Right ventricle myocardium superior (tissue), 1 donor: ENCODE measurements around the gene LHFPL2. TPM values are rescaled to one million over a fixed set of nuclear protein-coding genes. Genes with fewer than 3 reads are reported as not detected.
"Not testable (repeated sequence)": the region's sequence is repeated elsewhere in the genome, so short reads cannot be mapped to it uniquely, and the experiment has no call there.

ENCODE experiments used
- ATAC-seq: fragments of 200-7000 bp; cut with Tn5 transposase; one replicate; pipeline ENCODE4 v1.9.1; 2020; ENCODE audit warnings: mild to moderate bottlenecking; ENCODE audit not compliant: poor library complexity
- DNase-seq: peaks from one replicate; pipeline ENCODE4 v3.0.0-alpha.2; 2020
- intact Hi-C: fragments of 100-400 bp; cut with DNase I; formaldehyde crosslinking; loops from one replicate; pipeline ENCODE4 v1.11.2; 2022
- long read RNA-seq: library from polyadenylated mRNA; unstranded; transcript quantifications from one replicate; pipeline ENCODE4 v2.0.0, GENCODE V29; 2021
- total RNA-seq: library from RNA; stranded (reverse); fragmentation: NEBNext Ultra II Directional; extraction: Animal tissue kit (Norgen Biotek cat#: 25700); gene quantifications from one replicate; pipeline ENCODE4 v1.2.1, GENCODE V29; 2021
- donor health status: DM: no; HTN: yes; CAD: no; lungs with severe emphysema.

Gene LHFPL2
- total RNA-seq: 5.0 TPM
- long read RNA-seq, full-length matches to known transcripts: 1 of 8 reads
- long read RNA-seq, partial matches to known transcripts: 4 of 8 reads
- long read RNA-seq, other reads (novel, unspliced or antisense): 3 of 8 reads

- intact Hi-C loops: loop anchor here (10.0 kb wide), 1 partner anchor 174 kb away; no protein-coding TSS in a partner anchor
- peak; percentile 92 for ATAC-seq
- peak; percentile 87 for DNase-seq
These were observed at the start of gene LHFPL2 for GRCh38 chr5:78648359-78649210. Gene LHFPL2 (minus strand): TSS chr5:78648772. CDS start chr5:78510213, 138,559 bp downstream.

- ATAC-seq (no peak), DNase-seq (no peak)
- intact Hi-C loops: no loop called here
These were observed 48.1 kb upstream of the LHFPL2 start for GRCh38 chr5:78696637-78697036.

- ATAC-seq, intact Hi-C loops, DNase-seq: not testable (repeated sequence)
These were observed 47.5 kb upstream of the LHFPL2 start for GRCh38 chr5:78696052-78696451.

- ATAC-seq: no peak
- no peak for DNase-seq
- intact Hi-C loops: no loop called here
These were observed 44.8 kb upstream of the LHFPL2 start for GRCh38 chr5:78693339-78693738.

- DNase-seq: no peak
- intact Hi-C loops: no loop called here
- ATAC-seq: no peak
These were observed 42.8 kb upstream of the LHFPL2 start for GRCh38 chr5:78691084-78691960.

- intact Hi-C loops: no loop called here
- no peak for DNase-seq
- no peak for ATAC-seq
These were observed 41.8 kb upstream of the LHFPL2 start for GRCh38 chr5:78690253-78690972.

- no peak for DNase-seq
- intact Hi-C loops: no loop called here
- ATAC-seq: no peak
These were observed 41.1 kb upstream of the LHFPL2 start for GRCh38 chr5:78689540-78690252.

GRCh38 chr5:78687514-78687913, 38.9 kb upstream of the LHFPL2 start:
- intact Hi-C loops, DNase-seq, ATAC-seq: not testable (repeated sequence)

- intact Hi-C loops, DNase-seq, ATAC-seq: not testable (repeated sequence)
These were observed 35.3 kb upstream of the LHFPL2 start for GRCh38 chr5:78683905-78684304.

GRCh38 chr5:78679905-78680304, 31.3 kb upstream of the LHFPL2 start:
- DNase-seq (no peak), ATAC-seq (no peak)
- intact Hi-C loops: no loop called here

GRCh38 chr5:78677777-78678668, 29.5 kb upstream of the LHFPL2 start:
- intact Hi-C loops: no loop called here
- ATAC-seq: peak; percentile 90
- DNase-seq: peak; percentile 78

GRCh38 chr5:78675956-78676730, 27.6 kb upstream of the LHFPL2 start:
- ATAC-seq (no peak), DNase-seq (no peak)
- intact Hi-C loops: no loop called here

GRCh38 chr5:78673827-78674226, 25.3 kb upstream of the LHFPL2 start:
- ATAC-seq, DNase-seq, intact Hi-C loops: not testable (repeated sequence)

- intact Hi-C loops: no loop called here
- no peak for ATAC-seq
- DNase-seq: no peak
These were observed 23.6 kb upstream of the LHFPL2 start for GRCh38 chr5:78672154-78672553.

- no peak for DNase-seq
- intact Hi-C loops: no loop called here
- ATAC-seq: no peak
These were observed 23.0 kb upstream of the LHFPL2 start for GRCh38 chr5:78671609-78672008.

GRCh38 chr5:78670701-78671269, 22.2 kb upstream of the LHFPL2 start:
- intact Hi-C loops: no loop called here
- ATAC-seq (no peak), DNase-seq (no peak)
